CD14-positive monocyte (primary cell): ENCODE results near the gene NPAS3. TPM values are rescaled to one million over a fixed set of nuclear protein-coding genes. Genes with fewer than 3 reads are reported as not detected.

ENCODE experiments used
- DNase-seq, 3 donors: peaks; one replicate each; pipeline ENCODE4 v3.0.0-alpha.2; 2011 to 2022
- H2AFZ ChIP-seq: 2 replicates; pipeline ENCODE4 v1.6.0; 2012; ENCODE audit warnings: mild to moderate bottlenecking, low read depth, low read length, inconsistent platforms; ENCODE audit not compliant: insufficient read depth, poor library complexity, severe bottlenecking
- H3K27ac ChIP-seq, 2 donors: 1 replicate in 1 of 2; 2 replicates in 1 of 2; pipeline ENCODE4 v1.5.1; 2012 to 2013; ENCODE audit warnings: low read length in 2 of 2, control low read depth in 1 of 2, inconsistent platforms in 1 of 2, low read depth in 1 of 2, mild to moderate bottlenecking in 1 of 2
- H3K27me3 ChIP-seq, 2 donors: one replicate each; pipeline versions ENCODE4 v1.6.0 to v1.6.1; 2011 to 2013; ENCODE audit warnings: low read length in 2 of 2; ENCODE audit not compliant: control insufficient read depth in 2 of 2, insufficient read depth in 2 of 2
- H3K36me3 ChIP-seq, 2 donors: replicated peaks in 1 of 2; 1 replicate in 1 of 2; 2 replicates in 1 of 2; pipeline versions ENCODE4 v1.5.1 to v1.6.1; 2012 to 2013; ENCODE audit warnings: low read length in 2 of 2, control low read depth in 1 of 2, inconsistent platforms in 1 of 2, mild to moderate bottlenecking in 1 of 2; ENCODE audit not compliant: insufficient read depth in 2 of 2, control insufficient read depth in 1 of 2
- H3K4me1 ChIP-seq, 2 donors: 1 replicate in 1 of 2; 2 replicates in 1 of 2; pipeline versions ENCODE4 v1.5.1 to v1.6.1; 2012 to 2013; ENCODE audit warnings: low read length in 2 of 2, control low read depth in 1 of 2, inconsistent platforms in 1 of 2, mild to moderate bottlenecking in 1 of 2, moderate library complexity in 1 of 2; ENCODE audit not compliant: insufficient read depth in 2 of 2, control insufficient read depth in 1 of 2
- H3K4me2 ChIP-seq: replicated peaks from 2 replicates; pipeline ENCODE3; 2012; ENCODE audit warnings: low read length, moderate library complexity, mild to moderate bottlenecking; ENCODE audit not compliant: poor library complexity, severe bottlenecking; ENCODE audit errors: extremely low read depth
- H3K4me3 ChIP-seq, 3 experiments: fragments of 200-600 bp in 1 of 3; sonication (generic) in 1 of 3; replicated peaks in 1 of 3; 1 replicate in 2 of 3; 2 replicates in 1 of 3; pipeline ENCODE4 v1.5.1; 2011 to 2013; ENCODE audit warnings: low read length in 3 of 3, mild to moderate bottlenecking in 3 of 3, control low read depth in 2 of 3, low read depth in 2 of 3, inconsistent platforms in 1 of 3, moderate library complexity in 1 of 3
- H3K79me2 ChIP-seq: 2 replicates; pipeline ENCODE4 v1.6.0; 2012; ENCODE audit warnings: mild to moderate bottlenecking, control low read depth, inconsistent platforms, low read length, moderate library complexity; ENCODE audit not compliant: insufficient read depth
- H3K9ac ChIP-seq: 2 replicates; pipeline ENCODE4 v1.6.0; 2017; ENCODE audit warnings: low read length, mild to moderate bottlenecking; ENCODE audit not compliant: insufficient read depth, poor library complexity, severe bottlenecking
- H3K9me3 ChIP-seq, 2 donors: replicated peaks in 1 of 2; 1 replicate in 1 of 2; 2 replicates in 1 of 2; pipeline versions ENCODE4 v1.5.1 to v1.6.1; 2012 to 2013; ENCODE audit warnings: low read length in 2 of 2, control low read depth in 1 of 2; ENCODE audit not compliant: control insufficient read depth in 1 of 2, insufficient read depth in 1 of 2
- H4K20me1 ChIP-seq: 2 replicates; pipeline ENCODE4 v1.6.0; 2012; ENCODE audit warnings: mild to moderate bottlenecking, low read length, control low read depth, moderate library complexity; ENCODE audit not compliant: insufficient read depth
- H3K27ac Mint-ChIP-seq, 7 donors: one replicate each; pipeline ENCODE4 v1.8.0; 2020; ENCODE audit warnings: mild to moderate bottlenecking in 7 of 7, mixed read lengths in 7 of 7, moderate library complexity in 6 of 7, inconsistent platforms in 2 of 7
- H3K27me3 Mint-ChIP-seq, 3 donors: one replicate each; pipeline ENCODE4 v1.8.0; 2021 to 2022; ENCODE audit warnings: low read depth in 3 of 3, mild to moderate bottlenecking in 3 of 3, mixed read lengths in 3 of 3, moderate library complexity in 3 of 3, inconsistent platforms in 1 of 3
- H3K36me3 Mint-ChIP-seq, 2 donors: one replicate each; pipeline ENCODE4 v1.8.0; 2020; ENCODE audit warnings: mixed read lengths in 2 of 2, inconsistent platforms in 1 of 2, mild to moderate bottlenecking in 1 of 2
- H3K4me1 Mint-ChIP-seq: one replicate; pipeline ENCODE4 v1.8.0; 2020; ENCODE audit warnings: mild to moderate bottlenecking, mixed read lengths
- H3K4me3 Mint-ChIP-seq, 2 donors: one replicate each; pipeline ENCODE4 v1.8.0; 2020; ENCODE audit warnings: mild to moderate bottlenecking in 2 of 2, mixed read lengths in 2 of 2, moderate library complexity in 1 of 2
- H3K9me3 Mint-ChIP-seq, 7 donors: one replicate each; pipeline ENCODE4 v1.8.0; 2020 to 2022; ENCODE audit warnings: mixed read lengths in 7 of 7, mild to moderate bottlenecking in 6 of 7, moderate library complexity in 6 of 7, inconsistent platforms in 2 of 7
- CTCF ChIP-seq: fragments of 200-600 bp; IDR thresholded peaks from one replicate; pipeline ENCODE4 v1.8.0; 2022; ENCODE audit warnings: antibody characterized with exemption, mild to moderate bottlenecking
- WGBS: methylation state at CpG from one replicate; pipeline ENCODE4 v1.1.5; 2013; ENCODE audit warnings: missing lambda C conversion rate; ENCODE audit not compliant: insufficient coverage; 5-methylcytosine and 5-hydroxymethylcytosine counted together
- intact Hi-C, 2 donors: fragments of 100-400 bp; cut with micrococcal nuclease; formaldehyde crosslinking; loops; one replicate each; pipeline versions ENCODE4 v1.15.0 to v1.15.1; 2023
- polyA plus RNA-seq, 3 donors: library from polyadenylated mRNA; depleted of rRNA in 1 of 3; unstranded in 2 of 3; stranded (reverse) in 1 of 3; fragments of 300-500 nt in 2 of 3; fragments of >200 nt in 1 of 3; fragmentation: Illumina TruSeq in 2 of 3; gene quantifications; 1 replicate in 2 of 3; 2 replicates in 1 of 3; pipeline ENCODE4 v1.2.3, GENCODE V29; 2012 to 2021

Gene NPAS3
- polyA plus RNA-seq, 3 donors, result not detected

GRCh38 chr14:33689680-33690079 lies 751.0 kb downstream of the NPAS3 start:
- Histone ChIP-seq H3K4me2 (no peak overlapping the region), H3K9ac (no peak overlapping the region), H3K36me3 (no peaks in the 10 kb centered on the region), H3K4me1 (no peaks in the 10 kb centered on the region), H2AFZ (no peak overlapping the region), H4K20me1 (no peaks in the 10 kb centered on the region), H3K79me2 (no peaks in the 10 kb centered on the region), H3K4me3 (no peak overlapping the region), H3K27ac (no peak overlapping the region), H3K9me3 (no peaks in the 10 kb centered on the region), H3K27me3 (no peaks in the 10 kb centered on the region)
- 78% methylated on average over 1 of the region's 4 CpGs for WGBS
- H3K4me1 Mint-ChIP-seq, result no peaks in the 10 kb centered on the region
- no peaks in the 10 kb centered on the region for H3K36me3 Mint-ChIP-seq
- no peak for DNase-seq
- H3K27me3 Mint-ChIP-seq, result no peaks in the 10 kb centered on the region
- H3K27ac Mint-ChIP-seq, result no peak overlapping the region
- peaks cover 0 to 3% (median 0%) of the 10 kb centered on the region in 7 donors for H3K9me3 Mint-ChIP-seq
- no peak for TF ChIP-seq CTCF
- intact Hi-C loops, result no loop called here
- no peak overlapping the region for H3K4me3 Mint-ChIP-seq

DNA sequence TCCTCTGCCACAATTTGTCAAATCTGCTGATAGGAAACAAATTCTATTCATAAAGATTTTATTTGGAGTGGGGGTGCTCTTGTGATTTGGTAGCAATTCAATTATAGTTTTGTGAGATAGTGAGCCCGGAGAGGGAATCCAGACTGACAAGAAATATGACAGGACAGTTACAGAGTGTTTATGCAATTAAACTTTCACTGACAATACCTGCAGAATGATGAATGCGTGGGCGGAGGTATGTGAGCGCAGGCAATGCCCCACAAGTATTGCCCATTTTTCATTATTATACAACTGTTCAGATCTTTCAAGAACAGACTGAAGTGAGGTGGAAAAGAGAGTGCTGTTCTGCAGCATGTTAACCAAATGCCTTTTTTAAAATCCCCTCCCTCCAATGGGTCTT lies 753.2 kb downstream of the NPAS3 start:
- Histone ChIP-seq H3K79me2 (no peaks in the 10 kb centered on the region), H3K4me3 (no peak overlapping the region), H2AFZ (no peak overlapping the region), H3K27me3 (no peaks in the 10 kb centered on the region), H3K4me2 (no peak overlapping the region), H4K20me1 (no peaks in the 10 kb centered on the region), H3K27ac (no peak overlapping the region), H3K9ac (no peak overlapping the region), H3K36me3 (no peaks in the 10 kb centered on the region), H3K9me3 (no peaks in the 10 kb centered on the region), H3K4me1 (no peaks in the 10 kb centered on the region)
- Mint-ChIP-seq H3K36me3 (no peaks in the 10 kb centered on the region), H3K27ac (no peak overlapping the region), H3K27me3 (no peaks in the 10 kb centered on the region), H3K9me3 (no peaks in the 10 kb centered on the region), H3K4me3 (no peak overlapping the region), H3K4me1 (no peaks in the 10 kb centered on the region)
- no peak for DNase-seq
- intact Hi-C loops, result no loop called here
- WGBS, result 100% methylated on average over 1 of the region's 4 CpGs
- TF ChIP-seq CTCF, result no peak
